ENCODE measurements around the gene KCNIP1.
A peak's percentile ranks its signal among the peaks of the same experiment; 100 is the strongest.

KCNIP1 gene

GRCh38 chr5:170632266-170632984, 128.6 kb downstream of the KCNIP1 start:
- DNase-seq = no peak

GRCh38 chr5:170632985-170633234, 129.1 kb downstream of the KCNIP1 start:
- no peak for DNase-seq

GRCh38 chr5:170633235-170634081, 129.6 kb downstream of the KCNIP1 start:
- DNase-seq = peak; percentile 84

GRCh38 chr5:170634256-170634990, 130.6 kb downstream of the KCNIP1 start:
- no peak for DNase-seq

DNA sequence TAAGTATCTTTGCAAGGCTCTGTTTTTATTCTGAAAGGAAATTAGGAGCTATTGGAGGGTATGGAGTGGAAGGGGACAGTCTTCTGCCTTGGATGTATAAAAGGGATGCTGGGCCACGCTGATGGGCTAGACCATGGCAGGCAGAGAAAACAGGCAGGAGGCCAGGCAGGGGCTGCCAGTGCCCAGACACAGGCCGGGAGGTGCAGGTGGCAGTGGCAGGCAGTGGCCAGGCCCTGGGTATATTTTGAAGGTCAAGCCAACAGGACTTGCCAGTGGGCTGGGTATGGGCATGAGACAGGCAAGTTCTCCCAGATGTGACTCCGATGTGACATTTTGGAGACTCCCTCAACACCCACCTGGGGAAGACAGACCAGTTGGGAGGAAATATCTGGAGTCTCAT, 131.9 kb downstream of the KCNIP1 start:
- no peak for DNase-seq

- DNase-seq = no peak
These were observed 132.4 kb downstream of the KCNIP1 start for GRCh38 chr5:170636206-170636605.

- DNase-seq = no peak
These were observed 133.1 kb downstream of the KCNIP1 start for GRCh38 chr5:170636801-170637477.

- DNase-seq = no peak
These were observed 134.2 kb downstream of the KCNIP1 start for GRCh38 chr5:170638051-170638450.

GRCh38 chr5:170638454-170639220, 134.8 kb downstream of the KCNIP1 start:
- peak; percentile 12 for DNase-seq

- no peak for DNase-seq
These were observed 135.6 kb downstream of the KCNIP1 start for GRCh38 chr5:170639221-170639925.

- DNase-seq = no peak
These were observed 137.1 kb downstream of the KCNIP1 start for GRCh38 chr5:170640731-170641588.

DNA sequence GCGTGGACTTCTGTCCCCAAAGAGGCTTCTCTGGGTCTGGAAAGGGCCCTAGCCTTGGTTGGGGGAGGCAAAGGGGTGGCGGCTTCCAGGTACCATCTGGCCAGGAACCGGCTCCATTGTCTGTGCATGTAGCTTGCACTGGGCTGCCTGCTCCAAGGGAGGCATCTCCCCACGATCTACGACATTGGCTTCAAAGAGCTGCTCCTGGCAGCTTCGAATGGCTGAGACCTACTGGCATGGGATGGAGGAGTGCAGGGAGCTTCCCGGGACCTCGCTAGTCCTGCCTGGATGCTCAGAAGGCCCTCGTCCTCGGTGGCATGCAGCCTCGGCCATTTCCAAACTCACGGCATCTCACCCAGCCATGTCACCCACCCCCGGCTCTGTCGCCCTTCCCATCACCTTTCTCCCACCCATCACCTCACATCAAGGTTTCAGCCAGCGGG, 137.8 kb downstream of the KCNIP1 start:
- no peak for DNase-seq

DNA sequence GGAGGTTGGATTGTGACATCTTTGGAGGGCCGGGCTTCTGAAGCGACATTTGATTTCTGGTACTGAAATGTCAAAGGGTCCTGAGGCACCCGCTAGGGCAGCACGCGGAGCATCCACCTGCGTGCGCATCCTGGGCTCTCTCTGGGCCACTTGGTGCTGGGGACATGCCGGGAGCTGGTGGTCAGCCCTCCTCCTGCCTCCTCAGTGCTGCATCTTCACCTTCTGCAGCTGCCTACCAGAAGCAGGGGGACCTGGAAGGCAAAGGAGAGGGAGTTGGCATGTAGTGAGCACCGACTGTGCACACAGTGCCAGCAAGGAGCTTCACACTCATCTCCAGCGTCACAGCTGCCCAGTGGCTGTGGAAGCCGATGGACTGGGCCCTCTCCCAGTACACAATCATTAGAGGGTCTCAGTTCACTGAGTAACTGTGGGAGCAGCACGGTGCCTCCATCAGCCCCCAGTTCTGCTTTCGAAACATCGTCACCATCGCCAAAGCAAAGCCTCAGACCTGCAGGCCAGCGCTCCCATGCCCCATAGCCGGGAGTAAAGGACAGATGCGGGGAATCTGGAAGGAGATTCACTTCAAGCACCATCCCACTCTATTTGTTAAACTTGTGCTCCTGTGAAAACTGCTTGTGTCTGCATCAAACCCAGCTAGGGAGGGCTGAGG, 138.4 kb downstream of the KCNIP1 start:
- no peak for DNase-seq

GRCh38 chr5:170642776-170643436, 139.1 kb downstream of the KCNIP1 start:
- DNase-seq = no peak

DNA sequence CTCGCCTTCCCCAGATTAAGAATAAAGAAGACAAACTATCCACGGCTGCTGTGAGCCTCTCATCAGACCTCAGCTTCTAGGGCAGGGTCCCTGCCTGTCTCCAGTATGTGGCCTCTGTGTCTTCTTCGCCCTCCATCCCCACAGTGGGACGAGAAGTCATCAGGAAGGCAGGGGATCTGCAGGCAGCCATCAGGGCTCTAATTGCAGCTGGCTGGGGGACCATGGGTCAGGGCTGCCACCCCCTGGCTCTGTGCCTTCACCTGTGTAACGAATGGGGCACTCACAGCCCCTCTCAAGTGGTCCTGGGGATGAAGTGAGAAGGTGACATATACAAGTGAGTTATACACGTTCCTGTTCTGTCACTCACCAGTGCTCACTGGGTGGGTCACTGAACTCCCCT, 139.8 kb downstream of the KCNIP1 start:
- no peak for DNase-seq

DNA sequence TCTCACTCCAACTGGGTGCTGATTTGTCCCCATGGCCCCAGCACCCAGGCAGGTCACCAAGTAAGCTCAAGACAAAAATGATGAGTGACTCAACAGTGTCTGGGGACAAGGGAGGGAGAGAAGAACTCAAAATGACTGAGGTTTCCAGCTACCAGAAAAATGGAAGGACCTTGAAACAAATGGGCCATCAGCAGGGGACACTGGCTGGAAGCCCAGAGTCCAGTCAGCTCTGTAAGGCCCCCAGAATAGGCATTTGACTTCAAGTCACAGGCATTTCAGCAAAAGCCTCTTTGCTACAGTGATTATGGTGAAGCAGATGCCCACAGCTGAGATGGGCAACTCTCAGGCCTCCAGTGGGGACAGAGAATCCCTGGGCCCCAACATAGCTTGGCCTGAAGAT, 140.7 kb downstream of the KCNIP1 start:
- DNase-seq = no peak

- no peak for DNase-seq
These were observed 144.7 kb downstream of the KCNIP1 start for GRCh38 chr5:170648541-170648940.

DNA sequence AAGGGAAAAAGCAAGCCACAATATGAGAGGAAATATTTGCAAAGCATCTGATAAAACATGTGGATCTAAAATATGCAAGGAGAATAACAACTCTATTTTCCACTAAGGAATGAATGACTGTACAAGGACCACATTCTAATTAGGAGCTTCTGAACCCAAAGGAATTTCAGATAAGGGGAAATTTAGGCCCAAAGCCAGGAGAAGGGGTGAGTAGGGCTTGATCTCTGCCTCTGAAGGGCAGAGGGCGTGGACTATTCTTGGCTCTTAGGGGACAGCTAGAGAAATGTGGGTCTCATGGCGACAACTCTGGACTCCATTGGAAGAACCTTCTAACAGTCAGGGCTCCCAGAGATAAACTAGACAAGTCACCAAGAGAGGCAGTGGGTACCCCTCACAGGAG, 147.0 kb downstream of the KCNIP1 start:
- DNase-seq = no peak

- DNase-seq = no peak
These were observed 147.9 kb downstream of the KCNIP1 start for GRCh38 chr5:170651604-170652277.

Measured in NCI-H2227 treated with DMSO at 0.1 percent for 48 hours (cell line).